ENCODE data around the gene LRRC17. TPM values are rescaled to one million over a fixed set of nuclear protein-coding genes. Genes with fewer than 3 reads are reported as not detected.

Gene LRRC17
- total and polyA plus RNA-seq, 9 of the 15 experiments (the other 6 are each of a cell fraction or from before 2014, with no cell fraction given): 0.03 to 0.18 (median 0.12) TPM; not detected in 5

- TF ChIP-seq ELF1 (tag; IDR thresholded peaks at IDR 0.05): no peak
- TF ChIP-seq YY1 (IDR thresholded peaks at IDR 0.05; ENCODE audit: borderline replicate concordance in 1 of 3, control insufficient read depth in 1 of 3, extremely low read depth in 1 of 3, insufficient read depth in 3 of 3, insufficient read length in 1 of 3, insufficient replicate concordance in 2 of 3, low read depth in 1 of 3, low read length in 2 of 3): no peak
- TF ChIP-seq GATAD2A (IDR thresholded peaks at IDR 0.05): no peak
- TF ChIP-seq ZNF184 (CRISPR knock-in tag; IDR thresholded peaks at IDR 0.05): no peak
- TF ChIP-seq CEBPZ (IDR thresholded peaks at IDR 0.05; ENCODE audit: borderline replicate concordance, low read depth, low read length): no peak
- no peak for TF ChIP-seq JUN (IDR thresholded peaks at IDR 0.05; ENCODE audit: borderline replicate concordance, low read depth, low read length)
- TF ChIP-seq JUN (CRISPR knock-in tag; IDR thresholded peaks at IDR 0.05; ENCODE audit: borderline replicate concordance): no peak
- no peak for TF ChIP-seq EGR1 (conservative IDR thresholded peaks at IDR 0.05)
- TF ChIP-seq E4F1 (CRISPR knock-in tag; IDR thresholded peaks at IDR 0.05; ENCODE audit: borderline replicate concordance): no peak
- no peak for TF ChIP-seq KLF13 (tag; IDR thresholded peaks at IDR 0.05; ENCODE audit: borderline replicate concordance, low read depth)
- 0 out of 2 replicates have a peak, but pooled peaks have one; percentile 35 for TF ChIP-seq CREM (IDR thresholded peaks at IDR 0.05; ENCODE audit: low read depth)
- TF ChIP-seq U2AF1 (optimal IDR thresholded peaks at IDR 0.05; ENCODE audit: low read depth, low read length): no peak
- TF ChIP-seq MYC (IDR thresholded peaks at IDR 0.05; ENCODE audit: low read depth, low read length): no peak
- no peak for TF ChIP-seq MYC (CRISPR knock-in tag; IDR thresholded peaks at IDR 0.05; ENCODE audit: borderline replicate concordance, low read depth)
- TF ChIP-seq ZBTB17 (CRISPR knock-in tag; IDR thresholded peaks at IDR 0.05): no peak
- TF ChIP-seq ILF3 (IDR thresholded peaks at IDR 0.05; ENCODE audit: borderline replicate concordance): no peak
- no peak for TF ChIP-seq ZBED1 (IDR thresholded peaks at IDR 0.05)
- no peak for TF ChIP-seq E2F3 (CRISPR knock-in tag; IDR thresholded peaks at IDR 0.05)
- TF ChIP-seq TARDBP (IDR thresholded peaks at IDR 0.05): no peak
- TF ChIP-seq ZKSCAN8 (CRISPR knock-in tag; IDR thresholded peaks at IDR 0.05): no peak
- no peak for TF ChIP-seq PHF20 (IDR thresholded peaks at IDR 0.05; ENCODE audit: partially characterized antibody)
- no peak for TF ChIP-seq ZFP1 (CRISPR knock-in tag; IDR thresholded peaks at IDR 0.05)
- no peak for TF ChIP-seq ZBTB5 (IDR thresholded peaks at IDR 0.05)
- TF ChIP-seq PTTG1 (tag; IDR thresholded peaks at IDR 0.05; ENCODE audit: low read depth): no peak
Measured at GRCh38 chr7:102978284-102978683, 65.5 kb downstream of the LRRC17 start (continued).
